ENCODE results near the gene PRELID2. TPM values are rescaled to one million over a fixed set of nuclear protein-coding genes. Genes with fewer than 3 reads are reported as not detected.
"Not testable (repeated sequence)": the region's sequence is repeated elsewhere in the genome, so short reads cannot be mapped to it uniquely, and the experiment has no call there.

PRELID2 gene
- polyA plus RNA-seq, 1 donor = 9.8 TPM

DNA sequence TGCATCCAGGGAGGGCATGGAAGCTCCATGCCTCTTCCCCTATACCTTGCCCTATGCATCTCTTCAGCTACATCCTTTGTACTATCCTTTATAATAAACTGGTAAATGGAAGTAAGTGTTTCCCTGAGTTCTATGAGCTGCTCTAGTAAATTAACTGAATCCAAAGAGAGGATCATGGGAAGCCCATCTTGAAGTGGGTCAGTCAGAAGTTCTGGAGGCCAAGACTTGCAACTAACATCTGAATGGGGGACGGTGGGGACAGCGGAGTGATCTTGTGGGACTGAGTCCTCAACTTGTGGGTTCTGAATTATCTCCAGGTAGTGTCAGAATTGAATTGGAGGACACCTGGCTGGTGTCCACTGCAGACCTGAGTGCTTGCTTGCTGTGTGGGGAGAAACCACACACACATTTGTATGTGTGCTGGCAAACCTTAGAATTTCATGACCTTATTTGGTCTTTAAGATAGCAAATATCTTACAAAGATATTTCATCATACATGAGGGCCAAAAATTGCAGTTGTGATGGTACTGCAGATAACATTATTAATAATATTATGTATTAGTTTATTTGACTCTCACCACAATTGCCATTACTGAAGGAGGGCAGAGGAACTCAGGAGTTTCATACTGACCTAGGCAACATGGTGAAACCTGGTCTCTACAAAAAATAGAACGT lies 5.5 kb upstream of the PRELID2 start:
- DNase-seq = no peak

DNA sequence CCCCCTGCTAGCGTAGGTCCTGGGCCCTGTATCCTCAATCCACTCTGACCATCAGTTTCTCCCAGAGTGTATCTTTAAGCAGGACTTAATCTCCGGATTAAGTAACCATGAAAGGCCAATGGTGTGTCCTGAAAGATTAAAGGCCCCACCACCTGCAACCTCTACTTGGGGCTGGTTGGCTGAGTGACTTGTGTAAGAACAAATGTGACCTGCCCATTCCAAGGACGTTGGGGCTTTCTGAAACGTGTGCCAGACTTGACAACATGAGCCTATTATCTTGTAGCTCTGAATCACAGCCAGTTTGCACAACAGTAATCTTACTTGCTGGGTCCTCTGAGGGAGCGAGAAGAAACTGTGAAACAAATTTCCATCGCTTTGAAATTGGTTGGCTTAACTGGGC lies 3.1 kb upstream of the PRELID2 start:
- no peak for DNase-seq

- not testable (repeated sequence) for DNase-seq
Observed at GRCh38 chr5:145836241-145836640, 1.1 kb upstream of the PRELID2 start.

DNA sequence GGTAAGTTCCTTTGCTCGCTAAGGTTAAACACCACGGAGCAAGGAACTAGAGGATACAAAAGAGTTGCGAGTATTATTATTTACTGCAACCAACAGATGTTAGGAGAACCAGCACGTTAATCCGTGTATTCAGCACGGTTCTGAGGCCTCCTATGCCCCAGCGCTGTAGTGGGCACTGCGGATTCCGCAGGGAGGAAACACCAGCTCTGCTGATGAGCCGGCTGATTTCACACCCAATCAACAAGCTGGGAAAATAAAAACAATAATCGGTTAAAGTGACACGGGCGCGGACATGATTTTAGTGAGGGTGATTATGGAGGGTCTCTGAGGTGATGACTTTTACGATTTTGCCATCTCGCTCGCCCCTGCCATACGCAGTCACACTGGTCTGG lies 702 bp upstream of the PRELID2 start:
- DNase-seq = no peak

DNA sequence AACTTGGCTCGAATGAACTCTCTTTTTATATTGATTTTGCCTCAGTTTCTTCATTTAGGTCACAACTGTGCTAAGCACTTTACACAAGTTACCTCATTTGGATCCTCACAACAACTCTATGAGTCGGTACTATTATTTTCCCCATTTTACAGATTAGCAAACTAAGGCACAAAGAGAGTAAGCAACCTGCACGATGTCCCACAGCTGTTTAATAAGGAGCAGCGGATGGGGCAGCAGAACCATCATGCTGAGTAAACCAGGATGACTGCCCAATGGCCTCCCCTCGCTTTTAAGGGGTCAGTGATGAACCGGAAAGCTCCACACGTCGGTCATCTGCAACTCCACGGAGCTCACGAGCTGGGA lies 607 bp downstream of the PRELID2 start:
- DNase-seq = no peak

DNA sequence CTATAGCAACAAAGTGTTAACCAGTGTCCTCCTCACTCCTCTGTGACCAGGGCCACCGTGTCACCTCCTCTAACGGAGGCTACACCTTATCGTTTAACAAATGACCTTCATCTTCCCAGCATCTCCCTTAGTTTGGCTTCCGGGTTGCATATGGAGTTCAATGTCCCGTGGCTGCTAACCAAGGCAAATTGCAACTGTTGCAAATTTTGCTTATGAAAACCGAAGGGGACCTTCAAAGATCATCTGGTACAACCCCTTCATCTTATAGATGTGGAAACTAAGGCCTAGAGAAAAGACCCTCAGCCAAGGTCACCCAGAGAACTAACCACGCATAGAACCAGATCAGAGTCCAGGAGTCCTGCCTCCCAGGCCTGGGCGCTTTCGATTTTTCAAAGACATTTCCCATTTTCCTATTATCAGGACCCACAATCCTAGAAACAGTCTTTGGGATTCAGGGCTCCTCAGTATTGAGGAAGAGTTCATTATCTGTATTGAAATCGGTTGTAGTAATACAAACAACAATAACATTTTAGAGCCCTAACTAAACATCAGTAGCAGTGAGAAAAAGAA lies 1.4 kb downstream of the PRELID2 start:
- no peak for DNase-seq

- DNase-seq = no peak
Observed at GRCh38 chr5:145830594-145830993, 4.5 kb downstream of the PRELID2 start.

- no peak for DNase-seq
Observed at GRCh38 chr5:145829708-145830361, 5.3 kb downstream of the PRELID2 start.

DNA sequence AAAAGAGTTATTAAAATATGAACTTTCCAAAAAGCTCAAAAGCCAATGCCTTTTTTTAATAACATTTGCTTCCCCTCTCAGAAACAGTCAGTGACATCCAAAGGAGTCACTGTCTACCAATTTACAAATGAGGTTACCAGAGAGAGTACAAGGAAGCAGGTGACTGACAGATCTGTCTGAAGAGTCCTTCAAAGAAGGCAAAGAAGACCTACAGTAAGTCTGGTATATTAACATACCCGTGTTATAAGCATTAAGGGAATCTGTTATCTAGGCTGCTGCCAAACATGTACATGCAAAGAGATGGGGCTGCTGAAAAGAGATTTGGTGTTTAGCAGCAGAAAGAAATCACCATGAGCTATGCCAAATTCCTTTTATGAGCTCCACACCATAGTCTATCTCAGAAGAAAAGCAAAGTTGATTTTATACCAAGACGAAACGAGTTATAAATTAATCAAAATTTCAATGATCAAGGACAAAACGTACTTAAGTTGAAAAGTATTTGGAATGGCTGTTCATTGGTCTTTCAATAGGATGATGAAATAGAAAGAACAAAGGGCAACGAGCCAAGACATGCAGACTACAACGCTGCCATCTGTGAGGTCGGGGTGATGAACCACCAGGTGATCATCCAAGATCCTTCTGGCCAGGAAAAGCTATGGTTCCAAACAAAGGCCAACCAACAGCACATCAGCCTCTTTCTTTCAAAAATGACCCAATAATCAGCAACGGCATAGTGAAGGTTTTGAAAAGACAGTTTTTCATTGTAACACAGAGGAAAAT lies 8.1 kb downstream of the PRELID2 start:
- no peak for DNase-seq

GRCh38 chr5:145825751-145826180 lies 9.4 kb downstream of the PRELID2 start:
- DNase-seq = peak; percentile 46

DNA sequence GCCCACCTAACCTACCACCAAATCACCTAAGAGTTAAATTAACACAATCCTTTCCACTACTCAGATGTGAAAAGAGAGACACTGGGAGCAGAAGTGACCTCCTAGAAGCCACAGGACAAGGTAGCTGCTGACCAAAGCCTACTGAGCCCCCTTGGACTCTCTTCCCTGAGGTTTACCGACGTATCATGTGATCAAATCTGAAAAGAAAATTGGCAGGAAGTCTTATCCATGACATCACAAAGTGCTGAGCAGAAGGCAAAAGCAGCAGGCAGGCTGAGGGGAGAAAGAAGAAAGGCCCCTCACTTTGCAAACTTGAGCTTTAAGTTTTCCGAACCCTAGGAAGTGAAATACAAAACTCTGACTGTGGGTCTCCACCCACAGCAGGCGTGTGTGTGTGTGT lies 11.1 kb downstream of the PRELID2 start:
- no peak for DNase-seq

DNA sequence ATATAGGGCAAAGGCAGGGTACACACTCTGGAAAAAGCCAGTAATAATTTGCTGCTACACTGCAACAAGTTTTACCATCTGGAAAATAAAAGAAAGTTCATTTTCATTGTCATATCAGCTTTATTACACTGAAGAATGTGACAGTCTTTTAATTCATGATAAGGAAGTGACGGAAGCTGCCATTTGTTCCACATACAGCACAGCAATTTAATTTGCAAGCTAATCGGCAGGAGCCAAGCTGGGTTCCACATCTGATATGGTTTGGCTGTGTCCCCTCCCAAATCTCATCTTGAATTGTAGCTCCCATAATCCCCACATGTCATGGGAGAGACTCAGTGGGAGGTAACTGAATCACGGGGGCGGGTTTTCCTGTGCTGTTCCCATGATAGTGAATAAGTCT lies 16.5 kb downstream of the PRELID2 start:
- DNase-seq = no peak

- DNase-seq = no peak
Observed at GRCh38 chr5:145812877-145813276, 22.3 kb downstream of the PRELID2 start.

DNA sequence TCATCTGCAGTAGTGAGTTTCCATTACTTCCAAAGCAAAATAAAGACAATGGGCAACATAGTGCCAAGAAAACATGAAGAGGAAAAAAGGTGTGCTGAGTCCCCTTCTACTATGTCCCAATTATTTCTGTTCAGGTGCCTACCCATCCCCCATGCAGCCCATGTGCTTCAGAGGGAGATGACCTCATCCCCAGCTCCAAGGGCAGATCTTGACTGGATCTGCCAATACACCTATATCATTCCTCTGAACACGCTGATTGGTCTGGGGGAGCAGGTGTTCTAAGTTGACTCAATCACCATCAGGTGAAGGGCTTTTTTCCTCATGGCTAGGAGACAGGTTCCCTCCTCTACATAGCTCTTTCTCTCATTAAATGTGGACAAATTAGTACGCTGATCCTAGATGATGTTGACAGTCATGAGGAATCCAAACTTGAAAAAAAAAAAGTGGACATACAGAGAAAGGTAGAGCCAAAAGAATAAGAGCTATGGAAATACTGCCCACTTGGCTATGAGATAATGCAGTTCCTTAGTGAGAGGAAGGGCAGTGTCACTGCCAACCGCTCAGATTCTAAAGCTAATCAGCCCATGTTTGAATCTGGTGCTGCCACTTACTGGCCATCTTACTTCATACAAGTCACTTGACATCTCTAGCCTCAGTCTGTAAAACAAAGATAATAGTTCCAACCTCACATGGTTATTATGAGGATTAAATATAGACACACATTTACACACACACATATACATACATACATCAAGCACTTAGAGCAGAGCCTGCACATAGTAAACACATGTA lies 23.1 kb downstream of the PRELID2 start:
- DNase-seq = no peak

- DNase-seq = no peak
Observed at GRCh38 chr5:145806923-145807322, 28.2 kb downstream of the PRELID2 start.

DNA sequence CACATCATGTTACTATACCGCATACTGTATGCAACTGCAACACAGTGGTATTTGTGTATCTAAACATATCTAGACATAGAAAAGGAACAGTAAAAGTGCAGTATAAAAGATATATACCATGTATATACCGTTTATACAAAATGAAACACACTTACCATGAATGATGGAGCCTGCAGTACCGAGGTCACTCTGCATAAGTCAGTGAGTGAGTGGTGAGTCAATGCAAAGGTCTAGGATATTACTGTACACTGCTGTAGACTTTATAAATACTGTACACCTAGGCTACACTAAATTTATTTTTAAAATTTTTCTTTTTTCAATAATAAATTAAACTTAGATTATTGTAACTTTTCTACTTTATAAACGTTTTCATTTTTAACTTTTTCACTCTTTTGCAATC lies 29.3 kb downstream of the PRELID2 start:
- DNase-seq = no peak

DNA sequence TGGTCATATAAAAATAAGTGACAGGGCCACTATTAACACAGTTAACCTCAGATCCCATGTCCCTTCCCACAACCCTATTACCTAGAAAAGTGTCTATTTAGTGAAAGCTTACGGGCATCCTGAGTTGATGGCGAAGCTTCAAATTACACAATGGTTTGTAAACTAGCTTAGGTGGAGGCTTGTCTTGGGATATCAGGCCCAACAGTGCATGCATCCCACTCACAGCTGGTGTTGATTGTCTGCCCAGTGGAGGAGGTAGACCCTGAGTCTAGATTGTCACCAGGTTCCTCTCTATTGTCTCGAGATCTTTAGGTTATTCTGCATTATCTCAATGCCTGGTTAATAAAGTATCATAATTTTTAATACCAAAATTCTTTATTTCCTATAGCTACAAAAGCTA lies 30.4 kb downstream of the PRELID2 start:
- DNase-seq = no peak

- DNase-seq = peak; percentile 38
Observed at GRCh38 chr5:145803112-145804004, 31.8 kb downstream of the PRELID2 start.

GRCh38 chr5:145801195-145801594 lies 33.9 kb downstream of the PRELID2 start:
- no peak for DNase-seq

GRCh38 chr5:145800181-145800580 lies 35.0 kb downstream of the PRELID2 start:
- DNase-seq = no peak

GRCh38 chr5:145798503-145798902 lies 36.6 kb downstream of the PRELID2 start:
- DNase-seq = not testable (repeated sequence)
